ENCODE data around the gene MAST1.
A peak's percentile ranks its signal among the peaks of the same experiment; 100 is the strongest.
"Not testable (repeated sequence)": the region's sequence is repeated elsewhere in the genome, so short reads cannot be mapped to it uniquely, and the experiment has no call there.

The MAST1 gene

DNA sequence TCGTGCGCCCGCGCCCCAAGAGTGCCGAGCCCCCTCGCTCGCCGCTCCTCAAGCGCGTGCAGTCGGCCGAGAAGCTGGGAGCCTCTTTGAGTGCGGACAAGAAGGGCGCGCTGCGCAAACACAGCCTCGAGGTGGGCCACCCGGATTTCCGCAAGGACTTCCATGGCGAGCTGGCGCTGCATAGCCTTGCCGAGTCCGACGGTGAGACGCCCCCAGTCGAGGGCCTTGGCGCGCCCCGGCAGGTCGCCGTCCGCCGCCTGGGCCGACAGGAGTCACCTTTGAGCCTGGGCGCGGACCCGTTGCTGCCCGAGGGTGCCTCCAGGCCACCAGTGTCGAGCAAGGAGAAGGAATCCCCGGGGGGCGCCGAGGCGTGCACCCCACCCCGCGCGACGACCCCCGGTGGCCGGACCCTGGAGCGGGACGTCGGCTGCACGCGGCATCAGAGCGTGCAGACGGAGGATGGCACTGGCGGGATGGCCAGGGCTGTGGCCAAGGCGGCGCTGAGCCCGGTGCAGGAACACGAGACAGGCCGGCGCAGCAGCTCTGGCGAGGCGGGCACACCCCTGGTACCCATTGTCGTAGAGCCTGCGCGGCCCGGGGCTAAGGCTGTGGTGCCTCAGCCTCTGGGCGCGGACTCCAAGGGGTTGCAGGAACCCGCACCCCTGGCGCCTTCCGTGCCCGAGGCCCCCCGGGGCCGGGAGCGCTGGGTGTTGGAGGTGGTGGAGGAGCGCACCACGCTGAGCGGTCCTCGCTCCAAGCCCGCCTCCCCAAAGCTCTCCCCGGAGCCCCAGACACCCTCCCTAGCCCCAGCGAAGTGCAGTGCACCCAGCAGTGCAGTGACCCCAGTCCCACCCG lies 35.8 kb downstream of the MAST1 start:
- no peak for DNase-seq

DNA sequence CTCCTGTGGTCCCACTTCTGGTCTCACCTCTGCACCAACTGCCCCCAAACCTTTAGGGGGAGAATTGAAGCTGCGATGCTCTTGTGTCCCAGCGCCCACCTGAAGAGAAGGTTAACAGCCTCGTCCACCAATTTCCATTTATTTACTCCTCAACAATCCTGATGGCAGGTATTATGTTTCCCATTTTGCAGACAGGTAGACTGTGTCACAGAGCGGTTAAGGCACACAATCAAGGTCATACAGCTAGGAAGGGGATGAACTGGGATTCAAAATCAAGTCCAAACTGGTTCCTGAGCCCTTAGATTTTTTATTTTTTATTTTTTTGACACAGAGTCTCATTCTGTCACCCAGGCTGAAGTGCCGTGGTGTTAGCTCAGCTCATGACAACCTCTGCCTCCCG lies 36.8 kb downstream of the MAST1 start:
- no peak for DNase-seq

DNA sequence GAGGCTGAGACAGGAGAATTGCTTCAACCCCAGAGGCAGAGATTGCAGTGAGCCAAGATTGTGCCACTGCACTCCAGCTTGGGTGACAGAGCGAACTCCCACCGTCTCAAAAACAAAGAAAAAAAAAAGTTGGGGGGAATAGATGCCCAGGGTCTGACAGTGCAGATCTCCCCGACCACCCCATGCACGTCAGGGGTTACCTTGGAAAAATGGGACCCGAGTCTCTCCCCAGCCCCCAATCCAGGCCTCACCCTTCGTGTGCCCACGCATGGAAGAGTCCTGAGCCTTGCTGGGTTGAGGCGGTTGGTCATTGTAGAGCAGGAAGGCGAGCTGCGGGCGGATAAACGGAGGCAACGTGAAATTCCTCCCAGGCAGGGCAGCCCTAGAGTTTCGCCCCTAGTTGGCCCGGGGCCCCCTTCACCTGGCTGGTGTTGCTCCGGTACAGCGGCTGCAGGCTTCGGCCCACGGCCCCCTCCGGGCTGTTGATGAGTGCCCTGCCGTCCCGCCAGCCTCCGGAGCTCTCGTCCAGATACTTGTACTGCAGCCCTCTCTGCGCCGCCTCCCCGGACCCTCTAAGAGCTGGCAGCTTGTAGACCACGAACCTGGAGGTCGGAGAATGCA lies 42.3 kb downstream of the MAST1 start:
- DNase-seq: no peak

- peak; percentile 60 for DNase-seq
Measured at GRCh38 chr19:12881172-12881808, 43.0 kb downstream of the MAST1 start, which contains the start of gene DNASE2. DNASE2 (minus strand) TSS chr19:12881449; CDS start chr19:12881375, 74 bp downstream.

- no peak for DNase-seq
Measured at GRCh38 chr19:12882589-12882988, 44.3 kb downstream of the MAST1 start.

DNA sequence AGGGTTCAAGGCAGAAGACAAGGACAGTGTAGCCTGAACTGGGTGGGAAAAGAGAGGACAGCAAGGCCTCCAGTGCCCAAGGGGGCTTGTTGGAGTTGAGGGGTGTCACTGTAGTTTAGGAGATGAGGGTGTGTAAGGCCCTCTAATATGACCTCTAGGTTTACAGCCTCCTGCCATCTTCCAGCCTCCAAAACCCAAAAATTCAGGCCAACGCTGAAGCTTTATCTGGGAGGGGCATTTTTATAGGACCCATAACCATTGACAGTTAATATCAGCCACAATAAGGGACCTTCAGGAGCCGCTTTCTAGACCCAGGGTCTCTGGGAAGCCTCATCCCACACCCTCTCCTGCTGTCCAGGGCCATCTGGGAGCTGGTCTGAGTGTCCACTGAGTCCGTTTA lies 45.9 kb downstream of the MAST1 start:
- no peak for DNase-seq

DNA sequence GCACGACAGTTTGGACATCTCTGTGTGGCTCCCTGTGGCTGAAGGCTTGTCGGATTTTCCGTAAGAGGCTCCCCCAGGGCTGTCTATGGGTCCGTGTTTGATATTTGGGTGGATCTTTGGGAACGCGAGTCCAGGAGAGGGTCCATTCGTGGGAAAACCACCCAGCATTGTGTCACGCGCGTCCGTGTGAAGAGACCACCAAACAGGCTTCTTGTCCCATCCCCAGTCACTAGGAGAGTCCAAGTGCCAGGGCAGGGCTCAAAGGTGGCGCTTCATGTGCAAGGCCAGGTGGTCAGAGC lies 46.3 kb downstream of the MAST1 start:
- no peak for DNase-seq

GRCh38 chr19:12884926-12885748 lies 46.8 kb downstream of the MAST1 start:
- DNase-seq: peak; percentile 67

DNA sequence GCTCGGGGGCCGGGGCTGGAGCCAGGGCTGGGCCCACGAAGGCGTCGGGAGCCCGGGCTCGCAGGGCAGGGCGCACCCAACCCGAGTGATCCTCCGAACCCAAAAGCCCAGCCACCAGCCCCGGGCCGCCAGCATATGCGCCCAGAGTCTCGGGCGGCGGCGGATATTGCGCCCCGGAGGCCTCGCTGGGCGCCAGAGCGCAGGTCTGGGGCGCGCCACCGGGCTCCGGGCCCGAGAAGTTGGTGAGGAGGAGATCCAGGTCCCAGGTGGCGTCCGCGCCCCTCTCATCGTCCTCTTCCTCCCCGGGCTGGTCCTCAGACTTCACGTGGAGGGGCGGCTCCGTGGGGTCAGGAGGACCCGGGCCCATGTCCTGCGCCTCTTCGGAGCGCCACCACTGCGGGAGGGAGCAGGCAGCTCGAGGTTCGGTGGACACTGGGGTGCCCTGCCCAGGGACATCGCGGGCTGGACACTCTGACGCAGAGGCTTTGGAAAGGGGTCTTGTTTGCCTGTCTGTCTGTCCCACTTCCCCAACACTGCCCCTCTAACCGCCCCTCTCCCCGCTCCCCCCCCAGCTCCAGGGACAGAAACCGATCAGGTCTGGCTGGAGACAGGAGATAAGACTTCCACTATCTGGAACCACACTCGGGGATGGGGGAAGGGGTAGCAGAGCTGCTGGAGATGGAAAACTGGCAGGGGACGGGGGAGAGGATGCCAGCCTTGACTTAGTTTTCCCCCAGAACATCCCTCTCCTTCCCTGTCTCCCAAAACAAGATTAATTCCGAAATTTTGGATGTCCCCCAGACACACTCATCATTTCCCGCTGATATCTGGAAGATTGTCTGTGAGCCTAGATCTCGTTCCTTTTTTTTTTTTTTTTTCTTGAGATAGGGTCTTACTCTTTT lies 47.7 kb downstream of the MAST1 start:
- no peak for DNase-seq

DNA sequence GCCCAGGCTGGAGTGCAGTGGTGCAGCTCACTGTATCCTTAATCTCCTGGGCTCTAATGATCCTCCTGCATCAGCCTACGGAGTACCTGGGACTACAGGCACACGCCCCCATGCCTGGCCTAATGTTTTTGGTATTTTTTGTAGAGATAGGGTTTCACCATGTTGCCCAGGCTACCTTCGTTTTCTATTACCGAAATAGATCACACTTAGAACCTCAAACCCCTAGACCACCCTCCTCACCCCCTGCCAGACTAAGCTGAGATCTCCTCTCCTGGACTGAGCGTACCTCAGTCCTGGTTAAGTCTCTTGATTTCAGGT lies 48.3 kb downstream of the MAST1 start:
- DNase-seq: no peak

DNA sequence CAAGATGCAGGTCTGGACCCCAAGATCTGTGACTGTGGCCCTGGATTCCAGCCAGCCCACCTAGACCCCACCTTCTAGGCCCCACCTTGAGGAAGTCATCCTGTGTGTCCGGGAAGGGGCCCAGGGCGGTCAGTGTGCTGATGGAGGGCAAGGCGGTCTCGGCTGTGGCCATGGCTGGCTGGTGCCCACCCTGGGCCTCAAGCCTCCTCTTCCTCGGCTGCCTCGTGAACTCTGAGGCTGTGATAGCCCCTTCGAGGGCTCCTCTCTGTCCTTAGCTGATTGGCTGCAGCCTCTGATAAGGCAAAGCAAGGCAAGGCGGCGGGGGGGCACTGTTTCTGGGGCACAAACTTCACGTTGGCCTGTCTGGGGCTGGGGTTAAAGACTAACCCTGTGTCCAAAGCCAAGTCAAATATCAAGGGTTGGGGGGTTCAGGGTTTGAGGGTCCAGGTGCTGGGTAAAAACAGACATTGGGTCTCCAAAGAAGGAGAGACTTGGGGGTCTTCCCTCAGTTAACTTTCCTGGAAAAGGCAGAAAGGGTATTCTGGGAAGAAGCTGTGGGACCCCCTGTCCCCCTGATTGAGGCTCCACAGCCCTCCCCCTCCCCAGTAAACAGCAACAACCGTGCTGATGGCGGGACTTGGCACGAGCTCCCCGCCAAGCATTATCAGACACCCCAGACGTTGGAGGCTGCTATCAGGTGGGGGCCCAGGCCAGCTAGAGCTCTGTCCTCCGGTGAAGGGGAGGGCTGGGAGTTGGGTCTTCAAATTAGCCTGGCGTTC lies 48.8 kb downstream of the MAST1 start, which contains the start of gene KLF1:
Gene KLF1, minus strand, starts transcription at position 233 of the 779 bp plus-strand sequence. Its CDS starts 61 bp downstream, at position 172.
- no peak for DNase-seq

DNA sequence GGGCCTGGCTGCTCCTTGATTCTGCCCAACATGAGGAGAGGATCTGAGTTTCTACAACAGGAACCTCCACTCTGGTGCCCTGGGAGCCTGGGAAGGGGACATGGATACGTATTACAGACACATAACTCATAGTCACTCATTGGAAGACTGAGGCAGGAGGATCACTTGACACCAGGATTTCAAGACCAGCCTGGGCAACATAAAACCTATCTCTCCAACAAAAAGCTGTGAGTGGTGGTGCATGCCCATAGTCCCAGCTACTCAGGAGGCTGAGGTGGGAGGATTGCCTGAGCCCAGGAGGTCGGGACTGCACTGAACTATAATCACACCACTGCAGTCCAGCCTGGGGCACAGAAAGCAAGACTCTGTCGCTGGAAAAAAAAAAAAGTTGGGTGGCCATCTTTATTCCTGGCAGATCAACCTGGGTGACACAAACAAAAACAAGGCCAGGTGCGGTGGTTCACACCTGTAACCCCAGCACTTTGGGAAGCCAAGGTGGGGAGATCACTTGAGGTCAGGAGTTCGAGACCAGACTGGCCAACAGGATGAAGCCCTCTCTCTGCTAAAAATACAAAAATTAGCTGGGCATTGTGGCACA lies 49.8 kb downstream of the MAST1 start:
- DNase-seq: no peak

- DNase-seq: not testable (repeated sequence)
Measured at GRCh38 chr19:12890299-12890786, 52.0 kb downstream of the MAST1 start.

GRCh38 chr19:12890787-12891552 lies 52.7 kb downstream of the MAST1 start, which contains the start of gene GCDH:
GCDH (plus strand) TSS chr19:12891160; CDS start chr19:12891305, 145 bp downstream.
- DNase-seq: peak; percentile 89

DNA sequence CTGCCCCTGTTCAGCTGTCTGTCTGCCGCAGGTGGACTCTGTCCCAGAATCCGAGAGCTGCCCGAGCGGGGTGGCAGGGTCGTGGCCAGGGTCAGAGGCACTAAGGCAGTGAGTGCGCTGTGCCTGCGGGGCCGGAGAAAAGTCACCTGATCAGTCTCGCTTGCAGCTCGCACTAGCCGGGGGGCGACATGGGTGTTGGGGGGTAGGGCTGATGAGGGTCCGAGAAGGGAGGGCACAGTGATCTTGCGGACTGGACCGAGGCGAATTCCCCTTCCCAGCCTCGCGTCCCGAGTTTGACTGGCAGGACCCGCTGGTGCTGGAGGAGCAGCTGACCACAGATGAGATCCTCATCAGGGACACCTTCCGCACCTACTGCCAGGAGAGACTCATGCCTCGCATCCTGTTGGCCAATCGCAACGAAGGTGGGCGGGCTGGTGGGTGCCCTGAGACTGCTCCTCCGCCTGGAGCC lies 53.3 kb downstream of the MAST1 start:
- no peak for DNase-seq

GRCh38 chr19:12893582-12893981 lies 55.3 kb downstream of the MAST1 start:
- DNase-seq: no peak

DNA sequence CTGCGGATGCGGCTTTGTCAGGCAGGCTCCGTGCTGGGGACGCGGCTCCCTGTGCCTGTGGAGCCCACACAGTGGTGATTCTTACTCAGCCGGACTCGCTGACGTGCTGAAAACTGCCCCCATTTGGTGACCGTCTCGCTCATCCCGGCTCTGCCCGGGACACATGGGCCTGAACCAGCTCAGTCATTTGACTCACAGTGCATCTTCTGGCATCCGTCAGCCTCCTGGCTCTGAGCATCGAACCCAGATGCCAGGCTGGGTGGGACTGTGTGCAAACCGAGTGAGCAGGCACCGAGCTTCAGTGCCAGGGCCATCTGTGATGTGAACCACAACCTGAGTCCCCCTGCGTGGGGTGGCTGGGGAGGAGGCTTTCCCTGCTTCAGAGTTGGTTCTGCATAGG lies 58.1 kb downstream of the MAST1 start:
- no peak for DNase-seq

GRCh38 chr19:12899891-12900518 lies 61.7 kb downstream of the MAST1 start:
- DNase-seq: no peak

- no peak for DNase-seq
Measured at GRCh38 chr19:12907166-12907565, 68.9 kb downstream of the MAST1 start.
